MM.1S (cell line): ENCODE results near the gene GBGT1.

ENCODE experiments used
- DNase-seq: peaks from one replicate; pipeline ENCODE4 v3.0.0-alpha.2; 2015
- H2AFZ ChIP-seq: fragments of 300-600 bp; sonication (generic); 2 replicates; pipeline ENCODE4 v1.6.0; 2016; ENCODE audit warnings: antibody characterized with exemption, low read length
- H3F3A ChIP-seq: fragments of 300-600 bp; sonication (generic); 2 replicates; pipeline ENCODE4 v1.6.1; 2016; ENCODE audit warnings: mild to moderate bottlenecking, antibody characterized with exemption, low read length, moderate library complexity, mixed read lengths; ENCODE audit not compliant: insufficient read depth
- H3K27ac ChIP-seq: fragments of 300-600 bp; sonication (generic); 2 replicates; pipeline ENCODE4 v1.5.1; 2016; ENCODE audit warnings: mild to moderate bottlenecking, low read length
- H3K27me3 ChIP-seq: fragments of 300-600 bp; sonication (generic); replicated peaks from 2 replicates; pipeline ENCODE4 v1.6.0; 2016; ENCODE audit warnings: low read length; ENCODE audit not compliant: insufficient read depth
- H3K36me3 ChIP-seq: fragments of 300-600 bp; sonication (generic); replicated peaks from 2 replicates; pipeline ENCODE4 v1.6.1; 2016; ENCODE audit warnings: mild to moderate bottlenecking, low read length, mixed read lengths; ENCODE audit not compliant: insufficient read depth
- H3K4me1 ChIP-seq: fragments of 300-600 bp; sonication (generic); 2 replicates; pipeline ENCODE4 v1.6.1; 2016; ENCODE audit warnings: low read length, mixed read lengths
- H3K4me2 ChIP-seq: fragments of 300-600 bp; sonication (generic); 2 replicates; pipeline ENCODE4 v1.6.0; 2016; ENCODE audit warnings: low read depth, low read length
- H3K4me3 ChIP-seq: fragments of 300-600 bp; sonication (generic); 2 replicates; pipeline ENCODE4 v1.5.1; 2016; ENCODE audit warnings: low read length, mixed read lengths
- H3K79me2 ChIP-seq: fragments of 300-600 bp; sonication (generic); 2 replicates; pipeline ENCODE4 v1.6.1; 2016; ENCODE audit warnings: mixed run types, low read length, mixed read lengths
- H3K9ac ChIP-seq: fragments of 300-600 bp; sonication (generic); 2 replicates; pipeline ENCODE4 v1.6.1; 2016; ENCODE audit warnings: low read length, mixed read lengths
- H3K9me2 ChIP-seq: fragments of 300-600 bp; sonication (generic); replicated peaks from 2 replicates; pipeline ENCODE4 v1.6.1; 2016; ENCODE audit warnings: mild to moderate bottlenecking, low read length, mixed read lengths; ENCODE audit not compliant: insufficient read depth
- H3K9me3 ChIP-seq: fragments of 300-600 bp; sonication (generic); replicated peaks from 2 replicates; pipeline ENCODE4 v1.6.1; 2016; ENCODE audit warnings: mild to moderate bottlenecking, low read length, mixed read lengths; ENCODE audit not compliant: insufficient read depth
- H4K20me1 ChIP-seq: fragments of 300-600 bp; sonication (generic); 2 replicates; pipeline ENCODE4 v1.6.1; 2016; ENCODE audit warnings: mild to moderate bottlenecking, low read length, moderate library complexity, mixed read lengths; ENCODE audit not compliant: insufficient read depth
- EZH2 ChIP-seq: fragments of 300-600 bp; sonication (generic); optimal IDR thresholded peaks from 2 replicates; pipeline ENCODE3; 2017; ENCODE audit warnings: low read depth, mild to moderate bottlenecking, antibody characterized with exemption, low read length, mixed read lengths
- EZH2phosphoT487 ChIP-seq: fragments of 300-600 bp; sonication (generic); IDR thresholded peaks from 2 replicates; pipeline ENCODE4 v1.6.1; 2018; ENCODE audit warnings: antibody characterized with exemption, low read length
- TF ChIP-seq, protein P1 (sequence below): fragments of 300-600 bp; sonication (generic); IDR thresholded peaks from 2 replicates; pipeline ENCODE4 v1.5.1; 2016; ENCODE audit warnings: antibody characterized with exemption, low read length, mixed read lengths

The GBGT1 gene

DNA sequence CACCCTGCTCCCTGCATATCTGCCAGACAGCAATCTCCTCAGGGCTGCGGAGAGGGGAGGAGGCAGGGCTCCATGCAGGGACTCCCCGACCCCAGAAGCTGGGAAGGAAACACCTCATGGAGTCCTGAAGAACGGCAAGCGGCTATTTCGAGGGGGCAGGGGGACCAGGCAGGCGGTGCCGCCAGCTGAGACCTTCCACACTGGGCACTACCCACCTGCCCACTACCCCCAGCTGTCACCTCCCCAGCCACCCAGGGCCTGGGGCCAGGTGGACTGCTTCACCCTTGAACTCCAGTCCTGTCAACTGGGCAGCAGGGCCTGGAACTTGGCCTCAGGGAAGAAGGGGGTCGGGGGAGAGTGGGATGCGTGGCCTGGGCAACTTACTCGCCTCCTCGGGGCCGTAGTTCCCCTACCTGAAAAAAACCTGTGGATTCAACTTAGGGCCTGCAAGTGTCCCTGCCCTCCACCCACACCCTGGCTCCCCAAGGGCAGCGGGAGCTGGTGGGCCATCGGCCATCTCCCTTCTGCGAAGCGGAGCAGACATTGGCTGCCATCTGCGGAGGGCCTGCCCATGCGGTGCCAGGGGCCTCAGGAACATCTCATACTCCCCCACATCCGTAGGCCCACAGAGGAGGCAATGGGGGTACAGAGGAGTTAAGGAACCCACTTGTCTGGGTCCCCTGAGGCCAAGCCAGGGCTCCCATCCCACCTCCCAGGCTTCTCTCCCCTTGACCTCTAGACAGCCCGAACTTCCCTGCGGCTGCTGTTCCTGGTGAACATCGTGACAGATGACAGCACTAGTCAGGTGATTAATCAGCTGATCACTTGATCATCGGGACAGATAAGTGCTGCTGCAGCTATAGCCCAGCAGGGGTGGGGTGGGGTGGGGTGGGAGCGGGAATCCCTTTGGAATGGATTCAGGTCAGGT lies 24.2 kb downstream of the GBGT1 start:
- no peaks in the 10 kb centered on the region for H3K36me3 ChIP-seq

DNA sequence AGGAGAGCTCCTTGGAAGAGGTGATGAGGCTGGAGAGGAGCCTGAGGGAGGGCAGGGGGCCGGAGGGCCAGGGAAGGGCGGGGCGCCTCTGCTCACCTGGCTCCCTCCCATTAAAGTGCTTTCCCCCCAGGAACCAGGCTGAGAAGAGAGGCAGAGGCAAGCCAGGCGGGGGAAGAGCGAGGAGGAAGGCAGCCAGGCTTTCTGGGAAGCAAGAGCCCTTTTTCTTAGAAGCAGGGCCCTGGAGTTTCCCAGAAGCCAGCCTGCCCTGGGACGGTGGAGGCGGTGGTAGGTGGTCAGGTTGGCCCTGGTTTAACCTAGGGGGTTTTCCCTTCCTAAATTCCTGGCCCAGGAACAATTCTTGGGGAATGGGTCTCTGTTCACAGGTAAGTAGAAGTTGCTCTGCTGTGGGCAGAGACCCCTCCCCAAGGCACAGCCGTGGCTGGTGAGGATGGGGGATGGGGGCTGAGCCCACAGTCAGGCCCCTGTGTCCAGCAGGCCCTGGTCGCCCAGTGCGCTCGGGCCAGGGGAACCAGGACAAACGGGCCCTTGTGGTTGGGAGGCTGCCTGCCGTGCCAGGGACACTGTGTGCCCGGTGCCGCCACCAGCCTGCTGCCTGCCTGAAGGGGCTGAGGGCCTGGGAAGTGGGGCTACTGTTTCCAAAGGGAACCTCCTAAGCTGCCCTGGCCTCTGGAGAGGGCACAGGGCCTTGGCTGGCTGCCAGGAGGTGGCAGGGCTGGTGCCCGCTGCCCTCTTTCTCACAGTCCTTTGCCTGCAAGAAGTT lies 26.1 kb downstream of the GBGT1 start:
- Histone ChIP-seq H3K4me2 (no peak overlapping the region), H3K27me3 (no peaks in the 10 kb centered on the region), H3K9me2 (no peaks in the 10 kb centered on the region), H2AFZ (no peak overlapping the region), H3K36me3 (no peaks in the 10 kb centered on the region), H3F3A (no peaks in the 10 kb centered on the region), H3K4me3 (no peak overlapping the region), H3K9ac (no peak overlapping the region), H3K9me3 (no peaks in the 10 kb centered on the region), H4K20me1 (no peaks in the 10 kb centered on the region), H3K27ac (no peak overlapping the region), H3K4me1 (no peaks in the 10 kb centered on the region; the same call in none of the 2 replicates), H3K79me2 (peaks cover 49% of the 10 kb centered on the region)
- DNase-seq = no peak
- TF ChIP-seq, protein P1, sequence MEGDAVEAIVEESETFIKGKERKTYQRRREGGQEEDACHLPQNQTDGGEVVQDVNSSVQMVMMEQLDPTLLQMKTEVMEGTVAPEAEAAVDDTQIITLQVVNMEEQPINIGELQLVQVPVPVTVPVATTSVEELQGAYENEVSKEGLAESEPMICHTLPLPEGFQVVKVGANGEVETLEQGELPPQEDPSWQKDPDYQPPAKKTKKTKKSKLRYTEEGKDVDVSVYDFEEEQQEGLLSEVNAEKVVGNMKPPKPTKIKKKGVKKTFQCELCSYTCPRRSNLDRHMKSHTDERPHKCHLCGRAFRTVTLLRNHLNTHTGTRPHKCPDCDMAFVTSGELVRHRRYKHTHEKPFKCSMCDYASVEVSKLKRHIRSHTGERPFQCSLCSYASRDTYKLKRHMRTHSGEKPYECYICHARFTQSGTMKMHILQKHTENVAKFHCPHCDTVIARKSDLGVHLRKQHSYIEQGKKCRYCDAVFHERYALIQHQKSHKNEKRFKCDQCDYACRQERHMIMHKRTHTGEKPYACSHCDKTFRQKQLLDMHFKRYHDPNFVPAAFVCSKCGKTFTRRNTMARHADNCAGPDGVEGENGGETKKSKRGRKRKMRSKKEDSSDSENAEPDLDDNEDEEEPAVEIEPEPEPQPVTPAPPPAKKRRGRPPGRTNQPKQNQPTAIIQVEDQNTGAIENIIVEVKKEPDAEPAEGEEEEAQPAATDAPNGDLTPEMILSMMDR = no peak
- TF ChIP-seq EZH2phosphoT487 = no peak
- TF ChIP-seq EZH2 = no peak

More for the DNA sequence above, 24.2 kb downstream of the GBGT1 start:
- Histone ChIP-seq H3K4me3 (no peak overlapping the region), H3K4me1 (no peaks in the 10 kb centered on the region), H4K20me1 (no peaks in the 10 kb centered on the region), H3K79me2 (peaks cover 46% of the 10 kb centered on the region), H2AFZ (no peak overlapping the region), H3K4me2 (no peak overlapping the region), H3F3A (peaks cover 6% of the 10 kb centered on the region; the same call in 1 of the 2 replicates), H3K9me2 (no peaks in the 10 kb centered on the region), H3K27ac (no peak overlapping the region), H3K9me3 (no peaks in the 10 kb centered on the region), H3K9ac (no peak overlapping the region), H3K27me3 (no peaks in the 10 kb centered on the region)
- TF ChIP-seq EZH2phosphoT487 (no peak), EZH2 (no peak)
- TF ChIP-seq, protein P1 = no peak
- no peak for DNase-seq

DNA sequence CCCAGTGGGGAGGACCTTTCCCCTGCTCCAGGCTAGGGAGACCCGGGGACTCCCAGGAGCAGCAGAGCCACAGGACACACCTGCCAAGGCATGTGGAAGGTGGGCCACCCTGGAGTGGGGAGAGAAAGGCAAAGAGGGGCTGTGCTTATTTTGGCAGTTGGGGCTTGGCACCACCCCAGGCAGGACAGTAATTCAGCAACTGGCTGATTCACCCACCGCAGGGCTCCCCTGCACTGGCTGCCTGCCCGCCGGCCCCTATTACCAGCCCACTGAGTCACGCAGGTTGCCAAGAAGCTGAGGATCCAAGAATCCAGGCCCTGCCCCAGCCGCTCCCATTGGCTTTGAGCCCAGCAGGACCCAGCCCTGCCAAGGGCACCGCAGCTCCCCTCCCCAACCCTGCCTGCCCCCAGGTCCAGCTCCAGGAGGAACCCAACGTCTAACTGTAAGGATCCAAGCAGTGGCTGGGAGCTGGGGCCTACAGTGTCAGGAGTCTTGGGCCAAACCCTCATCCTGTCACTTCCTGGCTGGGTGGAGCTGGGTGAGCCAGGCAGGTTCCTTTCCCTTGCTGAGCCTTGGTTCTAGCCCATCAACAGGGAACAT lies 28.5 kb downstream of the GBGT1 start:
- H3K27ac ChIP-seq = no peak overlapping the region
- no peak for DNase-seq
- no peak overlapping the region for H2AFZ ChIP-seq
- H3K4me3 ChIP-seq = no peak overlapping the region
- no peaks in the 10 kb centered on the region; the same call in none of the 2 replicates for H3K4me1 ChIP-seq
- TF ChIP-seq EZH2phosphoT487 (no peak), EZH2 (no peak)
- TF ChIP-seq, protein P1 = no peak
- H3K4me2 ChIP-seq = no peak overlapping the region
- H3F3A ChIP-seq = no peaks in the 10 kb centered on the region
- peaks cover 34% of the 10 kb centered on the region for H3K79me2 ChIP-seq
- no peaks in the 10 kb centered on the region for H3K27me3 ChIP-seq
- H3K9me2 ChIP-seq = no peaks in the 10 kb centered on the region
- no peak overlapping the region for H3K9ac ChIP-seq
- no peaks in the 10 kb centered on the region for H3K9me3 ChIP-seq
- H4K20me1 ChIP-seq = no peaks in the 10 kb centered on the region
- H3K36me3 ChIP-seq = no peaks in the 10 kb centered on the region
